GM21786 (cell line): ENCODE data around the gene ATRN.

Experiments
- ATAC-seq: cut with Tn5 transposase; IDR thresholded peaks from one replicate; pipeline ENCODE4 v1.9.1; 2021; ENCODE audit not compliant: unreplicated experiment

Gene ATRN

GRCh38 chr20:3653921-3654320 is 183.1 kb downstream of the ATRN start:
- no peak for ATAC-seq

- ATAC-seq: no peak
These were observed 183.7 kb downstream of the ATRN start for GRCh38 chr20:3654326-3655130.

- no peak for ATAC-seq
These were observed 184.2 kb downstream of the ATRN start for GRCh38 chr20:3655131-3655405.

- no peak for ATAC-seq
These were observed 187.3 kb downstream of the ATRN start for GRCh38 chr20:3658019-3658715.

- peak; percentile 92 for ATAC-seq
These were observed 188.1 kb downstream of the ATRN start for GRCh38 chr20:3658716-3659491.

- no peak for ATAC-seq
These were observed 188.9 kb downstream of the ATRN start for GRCh38 chr20:3659492-3660261.

GRCh38 chr20:3660262-3661059 is 189.6 kb downstream of the ATRN start:
- no peak for ATAC-seq

- ATAC-seq: no peak
These were observed 190.4 kb downstream of the ATRN start for GRCh38 chr20:3661060-3661813.

- ATAC-seq: no peak
These were observed 191.2 kb downstream of the ATRN start for GRCh38 chr20:3661814-3662665.

GRCh38 chr20:3663031-3663701 is 192.3 kb downstream of the ATRN start, which contains the start of gene GFRA4:
GFRA4 (minus strand) TSS chr20:3663399; CDS start chr20:3663399, 0 bp downstream.
- ATAC-seq: no peak

GRCh38 chr20:3663858-3664257 is 193.0 kb downstream of the ATRN start:
- no peak for ATAC-seq

GRCh38 chr20:3667434-3668037 is 196.7 kb downstream of the ATRN start:
- ATAC-seq: no peak

- ATAC-seq: no peak
These were observed 199.0 kb downstream of the ATRN start for GRCh38 chr20:3669710-3670367.

GRCh38 chr20:3670511-3670910 is 199.7 kb downstream of the ATRN start:
- ATAC-seq: no peak

- no peak for ATAC-seq
These were observed 200.1 kb downstream of the ATRN start for GRCh38 chr20:3670945-3671344.

- no peak for ATAC-seq
These were observed 201.2 kb downstream of the ATRN start for GRCh38 chr20:3671986-3672546.
